OCI-LY1 (cell line): ENCODE data around the gene TRIM2.

Source experiments
- EZH2 ChIP-seq: fragments of 200-600 bp; sonication (generic), shearing (Covaris generic); IDR thresholded peaks from 2 replicates; pipeline ENCODE4 v1.8.0; 2017; ENCODE audit warnings: borderline replicate concordance, mixed run types, mild to moderate bottlenecking, antibody characterized with exemption, low read length, moderate library complexity, mixed read lengths
- TF ChIP-seq, protein P1 (sequence below): fragments of 200-600 bp; sonication (generic), shearing (Covaris generic); IDR thresholded peaks from 2 replicates; pipeline ENCODE4 v1.5.1; 2017; ENCODE audit warnings: mild to moderate bottlenecking, antibody characterized with exemption, low read length, moderate library complexity, mixed read lengths

DNA sequence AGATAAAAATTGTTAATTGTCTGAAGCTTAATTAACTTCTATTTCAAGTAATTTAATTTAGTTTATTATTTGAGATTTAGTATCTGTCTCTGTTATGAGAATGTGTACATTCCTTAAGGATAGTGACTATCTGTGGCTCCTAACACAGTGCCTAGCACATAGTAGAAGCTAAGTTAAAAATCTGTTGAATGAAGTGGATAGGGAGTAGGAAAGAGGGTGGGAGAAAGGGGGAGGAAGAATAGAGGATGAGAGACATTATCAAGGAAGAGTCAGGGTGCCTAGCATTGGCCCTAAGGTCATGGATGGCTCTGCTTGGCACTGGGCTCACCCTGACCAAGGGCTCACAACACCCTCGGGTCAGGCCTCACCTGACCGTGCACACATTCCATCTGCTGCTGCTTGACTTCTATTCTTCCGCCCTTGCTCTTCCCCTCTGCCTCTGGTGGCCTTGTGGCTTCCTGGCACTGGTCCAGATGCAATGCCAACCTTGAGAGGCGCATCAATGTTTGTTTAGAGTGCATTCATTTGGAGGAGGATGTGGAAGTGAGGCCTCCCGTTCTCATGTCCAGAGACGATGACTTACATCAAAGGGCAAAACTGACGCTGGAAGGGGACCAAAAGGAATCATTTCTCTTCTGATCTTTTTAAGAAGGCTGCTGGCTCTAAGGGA is 42.3 kb downstream of the TRIM2 start:
- TF ChIP-seq, protein P1, sequence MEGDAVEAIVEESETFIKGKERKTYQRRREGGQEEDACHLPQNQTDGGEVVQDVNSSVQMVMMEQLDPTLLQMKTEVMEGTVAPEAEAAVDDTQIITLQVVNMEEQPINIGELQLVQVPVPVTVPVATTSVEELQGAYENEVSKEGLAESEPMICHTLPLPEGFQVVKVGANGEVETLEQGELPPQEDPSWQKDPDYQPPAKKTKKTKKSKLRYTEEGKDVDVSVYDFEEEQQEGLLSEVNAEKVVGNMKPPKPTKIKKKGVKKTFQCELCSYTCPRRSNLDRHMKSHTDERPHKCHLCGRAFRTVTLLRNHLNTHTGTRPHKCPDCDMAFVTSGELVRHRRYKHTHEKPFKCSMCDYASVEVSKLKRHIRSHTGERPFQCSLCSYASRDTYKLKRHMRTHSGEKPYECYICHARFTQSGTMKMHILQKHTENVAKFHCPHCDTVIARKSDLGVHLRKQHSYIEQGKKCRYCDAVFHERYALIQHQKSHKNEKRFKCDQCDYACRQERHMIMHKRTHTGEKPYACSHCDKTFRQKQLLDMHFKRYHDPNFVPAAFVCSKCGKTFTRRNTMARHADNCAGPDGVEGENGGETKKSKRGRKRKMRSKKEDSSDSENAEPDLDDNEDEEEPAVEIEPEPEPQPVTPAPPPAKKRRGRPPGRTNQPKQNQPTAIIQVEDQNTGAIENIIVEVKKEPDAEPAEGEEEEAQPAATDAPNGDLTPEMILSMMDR, result no peak
- no peak for TF ChIP-seq EZH2
